ENCODE measurements around the gene GRN.

GRN gene

GRCh38 chr17:44344939-44345453 lies at the start of gene GRN:
GRN (plus strand) TSS chr17:44345302; CDS start chr17:44349165, 3,863 bp downstream.
- DNase-seq (ENCODE audit: low read depth in 3 of 3), result peak; percentile 73 to 85 (median 77)

DNA sequence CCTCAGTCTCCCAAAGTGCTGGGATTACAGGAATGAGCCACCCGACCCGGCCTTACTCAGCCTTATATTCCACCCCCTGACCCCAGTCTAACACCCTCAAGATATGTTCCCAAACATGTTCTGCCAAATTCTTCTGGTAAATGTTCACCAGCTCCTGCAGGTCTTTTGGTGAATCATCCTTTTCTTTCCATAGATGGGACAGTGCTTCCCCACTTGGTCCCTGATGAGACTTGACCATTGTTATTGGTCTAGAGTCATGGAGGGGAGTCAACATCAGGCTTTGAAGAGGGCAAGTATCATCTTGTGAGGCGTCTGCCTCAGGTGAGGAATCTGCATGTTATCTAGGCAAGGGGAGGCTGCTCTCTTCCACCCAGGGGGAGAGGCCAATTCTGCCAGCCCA lies 47.1 kb upstream of the GRN start:
- no peak for DNase-seq (ENCODE audit: low read depth in 3 of 3)

- DNase-seq (ENCODE audit: low read depth in 3 of 3), result no peak
Measured at GRCh38 chr17:44304651-44305050, 40.5 kb upstream of the GRN start.

GRCh38 chr17:44307387-44308186 lies 37.5 kb upstream of the GRN start:
- DNase-seq (ENCODE audit: low read depth in 3 of 3), result no peak

DNA sequence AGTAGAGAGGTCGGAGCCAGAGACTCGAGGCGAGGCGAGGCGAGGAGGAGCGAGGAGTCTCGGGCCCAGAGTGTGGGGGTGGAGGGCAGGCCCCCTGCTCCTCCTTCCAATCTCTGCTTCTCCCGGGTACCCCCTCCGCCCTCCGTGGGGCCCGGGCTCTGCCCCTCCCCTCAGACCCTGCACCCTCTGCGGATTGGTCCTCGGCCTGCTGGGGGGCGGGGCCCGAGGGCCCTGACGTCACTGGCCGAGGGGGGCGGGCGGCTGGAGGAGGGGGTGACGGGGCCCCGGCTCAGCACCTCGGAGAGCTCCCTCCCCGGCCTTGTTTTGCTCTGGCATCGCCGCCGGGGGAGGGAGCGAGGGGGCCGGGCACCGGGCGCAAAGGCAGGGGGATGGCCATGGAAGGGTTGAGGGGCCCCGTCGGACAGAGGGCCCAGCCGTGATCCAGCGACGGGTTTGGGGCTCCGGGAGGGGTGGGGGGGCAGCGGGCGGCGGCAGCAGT lies 36.7 kb upstream of the GRN start, which contains the start of gene RUNDC3A:
TSS of gene RUNDC3A (plus strand) at position 282 of the 499 bp plus-strand sequence. CDS start 232 bp downstream, outside the sequence.
- DNase-seq (ENCODE audit: low read depth in 3 of 3), result peak; percentile 67 to 81 (median 72)

DNA sequence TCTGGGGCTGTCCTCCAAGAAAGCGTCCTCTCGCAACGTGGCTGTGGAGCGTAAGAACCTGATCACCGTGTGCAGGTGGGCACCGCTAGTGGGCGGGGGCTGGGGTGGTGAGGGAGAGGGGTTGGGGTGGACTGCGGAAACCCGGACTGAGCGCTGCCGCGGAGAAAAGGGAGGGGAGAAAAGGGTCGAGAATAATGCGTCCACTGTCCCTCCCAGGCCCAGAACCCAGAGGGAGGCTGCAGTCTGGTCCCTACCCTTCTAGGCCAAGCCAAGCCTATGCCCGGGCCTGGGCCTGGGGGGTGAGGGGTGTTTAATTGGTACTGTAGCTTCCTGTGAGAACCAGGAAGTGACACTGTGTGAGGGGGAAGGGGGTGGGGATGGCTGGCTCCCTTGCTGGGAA lies 36.2 kb upstream of the GRN start:
- no peak for DNase-seq (ENCODE audit: low read depth in 3 of 3)

DNA sequence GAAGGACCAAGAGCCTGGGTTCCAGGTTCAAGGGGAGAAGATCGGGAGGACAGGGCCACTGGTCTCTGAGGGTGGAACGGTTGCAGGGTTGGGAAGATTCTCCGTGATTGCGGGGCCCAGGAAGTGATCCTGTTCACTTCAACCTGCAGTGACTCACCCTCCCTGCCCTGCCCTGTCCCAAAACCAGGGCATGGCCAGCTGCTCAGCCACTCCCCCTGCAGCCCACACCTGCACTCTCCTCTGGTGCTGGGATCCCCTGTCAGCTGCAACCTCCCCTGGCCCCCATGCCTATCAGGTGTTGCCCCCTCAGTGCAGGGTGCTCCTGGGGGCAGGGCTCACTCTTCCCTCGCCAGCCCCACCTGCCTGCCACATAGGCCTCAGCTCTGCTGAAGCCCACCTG lies 35.6 kb upstream of the GRN start:
- DNase-seq (ENCODE audit: low read depth in 3 of 3), result no peak

GRCh38 chr17:44310188-44310587 lies 34.9 kb upstream of the GRN start:
- DNase-seq (ENCODE audit: low read depth in 3 of 3), result no peak

GRCh38 chr17:44310609-44311376 lies 34.3 kb upstream of the GRN start:
- DNase-seq (ENCODE audit: low read depth in 3 of 3), result no peak

DNA sequence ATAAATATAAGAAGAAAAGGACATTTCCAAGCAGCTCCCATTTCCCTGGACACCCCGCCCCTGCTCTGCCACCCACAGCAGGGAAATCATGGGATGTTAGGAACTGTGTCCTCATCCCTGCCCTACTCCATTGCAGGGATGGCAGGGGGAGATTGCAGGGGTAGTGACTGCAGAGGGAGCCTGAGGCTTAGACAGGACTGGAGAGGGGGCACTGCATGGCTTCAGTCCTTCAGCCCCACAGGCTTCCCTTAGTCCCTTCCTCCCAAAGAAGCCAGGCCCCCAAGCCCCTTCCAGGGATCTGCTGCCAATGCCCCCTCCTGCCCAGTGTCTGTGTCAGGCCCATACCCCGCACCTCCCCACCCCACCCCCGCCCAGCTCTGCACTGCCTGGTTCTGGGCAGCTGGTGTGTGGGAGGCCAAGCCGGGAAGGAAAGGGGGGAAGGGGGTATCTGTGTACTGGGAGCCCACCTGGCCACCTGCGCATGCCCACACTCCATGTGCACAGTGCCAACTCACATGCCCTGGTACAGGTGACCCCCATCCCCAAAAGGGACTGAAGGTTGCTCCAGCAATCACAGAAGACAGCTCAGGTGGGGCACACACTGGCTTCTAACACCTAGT lies 33.4 kb upstream of the GRN start:
- DNase-seq (ENCODE audit: low read depth in 3 of 3), result no peak

DNA sequence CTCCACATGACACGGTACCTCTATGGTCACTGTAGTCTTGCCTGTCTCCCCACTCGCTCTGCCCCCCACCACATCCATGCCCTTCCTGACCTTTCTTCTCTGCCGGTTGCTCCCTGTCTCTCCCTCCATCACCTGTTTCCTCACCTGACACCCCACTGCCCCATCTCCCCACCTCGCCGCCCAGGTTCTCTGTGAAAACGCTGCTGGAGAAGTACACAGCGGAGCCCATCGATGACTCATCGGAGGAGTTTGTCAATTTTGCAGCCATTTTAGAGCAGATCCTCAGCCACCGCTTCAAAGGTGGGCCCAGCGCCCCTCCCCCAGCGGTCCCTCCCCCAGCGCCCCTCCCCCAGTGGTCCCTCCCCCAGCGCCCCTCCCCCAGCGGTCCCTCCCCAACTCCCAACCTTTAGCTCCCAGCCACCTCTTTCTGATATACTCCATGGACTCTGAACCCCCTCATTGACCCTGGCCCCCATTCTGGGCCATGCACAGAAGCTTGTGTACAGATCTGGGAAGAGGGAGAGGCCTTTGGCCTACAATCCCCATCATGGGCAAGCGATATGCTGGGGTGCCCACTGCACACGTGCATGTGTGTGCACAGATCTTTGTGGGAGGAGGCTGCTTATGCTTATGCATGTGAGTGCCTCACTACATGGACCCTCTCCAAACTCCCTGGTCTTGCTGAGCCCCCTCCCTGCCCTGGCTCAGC lies 32.6 kb upstream of the GRN start:
- no peak for DNase-seq (ENCODE audit: low read depth in 3 of 3)

GRCh38 chr17:44314031-44314430 lies 31.1 kb upstream of the GRN start:
- DNase-seq (ENCODE audit: low read depth in 3 of 3), result no peak

DNA sequence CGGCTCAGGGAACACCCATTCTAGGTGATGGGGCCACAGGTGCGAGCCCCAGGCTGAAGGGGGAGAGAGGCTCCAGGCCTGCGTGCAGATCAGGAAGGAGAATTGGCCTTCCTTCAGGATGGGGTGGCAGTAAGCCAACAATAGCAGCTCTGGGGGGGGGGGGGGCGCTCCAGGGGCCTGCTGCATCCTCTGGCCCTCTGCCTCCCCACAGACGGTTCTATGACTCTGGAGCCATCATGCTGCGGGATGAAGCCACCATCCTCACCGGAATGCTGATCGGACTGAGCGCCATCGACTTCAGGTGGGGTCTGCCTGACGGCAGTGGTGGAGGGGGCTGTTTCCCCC lies 30.6 kb upstream of the GRN start:
- no peak for DNase-seq (ENCODE audit: low read depth in 3 of 3)

- peak in 2 of 3 donors; percentile 29 to 47 for DNase-seq (ENCODE audit: low read depth in 3 of 3)
Measured at GRCh38 chr17:44314869-44315661, 30.0 kb upstream of the GRN start.

DNA sequence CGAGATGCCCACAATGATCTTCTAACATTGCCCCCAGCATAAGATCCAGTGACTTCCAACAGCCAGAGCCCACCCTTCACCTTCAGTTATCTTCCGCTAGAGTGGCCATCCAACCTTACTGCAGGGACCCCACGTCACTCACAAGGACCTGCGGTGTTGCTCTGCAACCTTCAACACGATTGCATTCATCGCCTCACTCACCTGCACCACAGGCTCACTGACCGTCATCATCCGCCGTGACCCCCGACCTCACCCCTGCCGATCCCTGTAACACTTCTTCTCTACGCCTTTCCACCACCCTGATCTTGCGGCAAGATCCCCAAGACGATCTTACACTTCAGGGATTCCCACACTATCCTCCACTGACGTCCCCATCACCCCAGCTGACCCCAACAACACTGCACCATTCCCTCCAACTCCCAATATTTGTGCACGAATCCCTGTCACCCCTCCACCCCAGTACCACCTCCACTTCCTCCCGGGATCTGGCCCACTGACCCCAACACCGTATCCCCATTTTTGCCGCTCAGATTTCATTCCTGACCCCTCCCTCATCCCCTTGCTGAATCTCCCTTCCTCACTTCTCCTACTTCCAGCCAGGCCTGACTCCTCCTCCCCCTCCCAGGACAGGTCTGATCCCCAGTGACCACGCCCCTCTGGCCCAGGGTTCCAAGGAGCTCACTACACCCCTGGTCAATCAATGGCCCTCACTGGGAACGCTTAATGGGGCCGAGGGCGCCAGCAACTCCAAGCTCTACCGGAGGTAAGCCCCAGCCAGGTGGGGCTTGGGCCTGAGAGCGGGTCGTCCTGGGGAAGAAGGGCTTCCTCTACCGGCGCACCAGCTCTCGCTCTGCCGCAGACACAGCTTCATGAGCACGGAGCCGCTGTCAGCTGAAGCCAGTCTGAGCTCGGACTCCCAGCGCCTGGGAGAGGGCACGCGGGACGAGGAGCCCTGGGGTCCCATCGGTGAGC lies 29.1 kb upstream of the GRN start:
- no peak for DNase-seq (ENCODE audit: low read depth in 3 of 3)

GRCh38 chr17:44317545-44317944 lies 27.6 kb upstream of the GRN start:
- DNase-seq (ENCODE audit: low read depth in 3 of 3), result no peak

GRCh38 chr17:44318077-44318892 lies 26.8 kb upstream of the GRN start:
- no peak for DNase-seq (ENCODE audit: low read depth in 3 of 3)

- DNase-seq (ENCODE audit: low read depth in 3 of 3), result no peak
Measured at GRCh38 chr17:44320066-44320465, 25.0 kb upstream of the GRN start.

Data from stimulated activated CD4-positive, alpha-beta T cell treated with anti-CD3 and anti-CD28 coated beads, TNF-alpha, amount 100 ng/mL, for 48 hours (primary cell).